GM19452 (cell line): ENCODE data around the gene TUBGCP5.
"Not testable (repeated sequence)": the region's sequence is repeated elsewhere in the genome, so short reads cannot be mapped to it uniquely, and the experiment has no call there.

Experiments used
- ATAC-seq: cut with Tn5 transposase; IDR thresholded peaks from one replicate; pipeline ENCODE4 v1.9.1; 2021; ENCODE audit not compliant: unreplicated experiment

The TUBGCP5 gene

GRCh38 chr15:23039143-23039916 lies at the start of gene TUBGCP5:
TSS of gene TUBGCP5 (minus strand) at chr15:23039569. CDS start at chr15:23039543, 26 bp downstream.
- ATAC-seq = peak; percentile 97

- no peak for ATAC-seq
Observed at GRCh38 chr15:23083115-23083514, 43.7 kb upstream of the TUBGCP5 start.

GRCh38 chr15:23081996-23082737 lies 42.8 kb upstream of the TUBGCP5 start:
- not testable (repeated sequence) for ATAC-seq

GRCh38 chr15:23081271-23081670 lies 41.9 kb upstream of the TUBGCP5 start:
- ATAC-seq = no peak

GRCh38 chr15:23079766-23080165 lies 40.4 kb upstream of the TUBGCP5 start:
- ATAC-seq = no peak

- no peak for ATAC-seq
Observed at GRCh38 chr15:23075927-23076326, 36.6 kb upstream of the TUBGCP5 start.

- no peak for ATAC-seq
Observed at GRCh38 chr15:23074684-23075083, 35.3 kb upstream of the TUBGCP5 start.

- no peak for ATAC-seq
Observed at GRCh38 chr15:23073890-23074646, 34.7 kb upstream of the TUBGCP5 start.

GRCh38 chr15:23072633-23073032 lies 33.3 kb upstream of the TUBGCP5 start:
- ATAC-seq = no peak

GRCh38 chr15:23069496-23070166 lies 30.3 kb upstream of the TUBGCP5 start:
- no peak for ATAC-seq

GRCh38 chr15:23067416-23067815 lies 28.0 kb upstream of the TUBGCP5 start:
- ATAC-seq = no peak

GRCh38 chr15:23065836-23066235 lies 26.5 kb upstream of the TUBGCP5 start:
- no peak for ATAC-seq

- no peak for ATAC-seq
Observed at GRCh38 chr15:23064156-23064555, 24.8 kb upstream of the TUBGCP5 start.

GRCh38 chr15:23057707-23058106 lies 18.3 kb upstream of the TUBGCP5 start:
- no peak for ATAC-seq

- no peak for ATAC-seq
Observed at GRCh38 chr15:23055316-23055715, 15.9 kb upstream of the TUBGCP5 start.

- ATAC-seq = no peak
Observed at GRCh38 chr15:23052522-23052921, 13.2 kb upstream of the TUBGCP5 start.

- no peak for ATAC-seq
Observed at GRCh38 chr15:23050708-23051107, 11.3 kb upstream of the TUBGCP5 start.

- no peak for ATAC-seq
Observed at GRCh38 chr15:23049984-23050628, 10.7 kb upstream of the TUBGCP5 start.

- ATAC-seq = not testable (repeated sequence)
Observed at GRCh38 chr15:23048572-23049282, 9.4 kb upstream of the TUBGCP5 start.

GRCh38 chr15:23043987-23044386 lies 4.6 kb upstream of the TUBGCP5 start:
- ATAC-seq = not testable (repeated sequence)
